Middle frontal gyrus (tissue), 1 donor: ENCODE data around the gene PCNX2.
"Not testable (repeated sequence)": the region's sequence is repeated elsewhere in the genome, so short reads cannot be mapped to it uniquely, and the experiment has no call there.

Experiments used
- DNase-seq: peaks from one replicate; pipeline ENCODE4 v3.0.0-alpha.2; 2015; ENCODE audit warnings: low spot score; ENCODE audit errors: extremely low spot score

PCNX2 gene

DNA sequence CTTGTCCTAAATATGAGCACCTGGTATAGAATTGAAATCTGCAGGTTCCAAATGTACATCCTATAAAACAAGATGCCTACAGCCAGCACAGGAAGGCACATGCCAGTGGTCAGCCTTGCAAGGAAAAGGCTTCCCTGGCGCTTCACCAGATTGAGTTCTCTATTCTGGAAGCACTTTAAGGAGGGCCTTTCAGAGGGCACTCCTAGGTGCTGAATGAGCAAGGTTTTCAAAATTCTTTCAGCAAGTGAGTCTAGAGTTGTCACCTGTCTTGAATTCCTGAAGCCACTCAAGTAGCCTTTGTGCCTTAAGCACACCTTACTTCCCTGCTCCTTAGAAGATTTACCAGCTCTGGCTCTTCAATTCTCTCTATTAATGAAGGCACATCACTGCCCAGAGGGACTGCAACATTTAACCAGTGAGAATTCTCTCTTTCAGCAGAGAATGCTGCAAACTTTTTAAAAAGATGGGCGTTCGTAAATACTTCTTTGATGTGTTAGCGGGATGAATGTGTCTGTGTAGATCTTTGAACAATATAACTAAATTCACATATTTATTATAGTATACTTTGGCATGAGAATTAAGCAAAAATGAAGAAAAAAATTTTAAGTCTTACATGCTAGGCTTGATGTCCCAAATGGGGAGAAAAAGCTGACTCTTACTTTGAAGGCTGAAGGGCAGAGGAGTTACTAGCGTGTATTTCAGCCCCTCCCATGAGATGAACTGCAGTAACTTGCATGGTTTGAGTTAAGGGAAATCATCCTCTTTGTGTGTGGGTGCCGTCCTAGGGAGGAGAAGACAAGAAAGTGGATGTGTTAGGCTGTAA is 183.1 kb downstream of the PCNX2 start:
- DNase-seq: no peak

DNA sequence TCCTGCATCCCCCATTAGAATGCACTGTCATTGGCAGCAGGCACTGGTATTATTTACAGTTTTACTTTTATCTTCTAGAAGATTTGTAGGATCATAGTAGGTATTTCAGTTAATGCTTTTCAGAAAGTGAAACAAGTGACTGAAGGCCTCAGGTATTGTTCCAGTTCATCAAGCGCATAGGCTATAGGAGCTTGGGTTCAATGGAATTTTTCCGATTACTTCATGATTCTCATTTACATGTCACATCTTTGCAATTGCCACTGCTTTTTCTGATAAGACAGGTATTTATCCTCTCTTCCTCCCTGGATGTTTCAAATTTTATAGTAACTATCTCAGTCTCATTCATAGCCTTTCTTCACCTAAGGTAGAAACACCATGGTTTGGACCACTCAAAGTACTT is 183.8 kb downstream of the PCNX2 start:
- DNase-seq: no peak

DNA sequence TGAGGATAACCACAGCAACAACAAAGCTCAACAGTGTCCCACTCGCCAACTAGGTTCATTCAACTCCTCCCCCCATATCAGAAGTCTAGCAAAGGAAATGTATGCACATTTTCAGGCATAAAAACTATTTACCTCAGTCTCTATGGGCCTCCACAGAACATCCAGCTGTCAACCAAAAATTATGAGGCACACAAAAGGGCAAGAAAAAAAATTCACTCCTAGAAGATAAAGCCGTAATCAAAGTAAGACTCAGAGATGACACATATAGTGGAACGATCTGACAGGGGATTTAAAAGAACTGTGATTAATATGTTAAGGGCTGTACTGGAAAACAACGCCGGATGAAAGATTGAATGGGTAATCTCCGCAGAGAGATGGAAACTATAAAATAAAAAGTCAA is 186.4 kb downstream of the PCNX2 start:
- no peak for DNase-seq

DNA sequence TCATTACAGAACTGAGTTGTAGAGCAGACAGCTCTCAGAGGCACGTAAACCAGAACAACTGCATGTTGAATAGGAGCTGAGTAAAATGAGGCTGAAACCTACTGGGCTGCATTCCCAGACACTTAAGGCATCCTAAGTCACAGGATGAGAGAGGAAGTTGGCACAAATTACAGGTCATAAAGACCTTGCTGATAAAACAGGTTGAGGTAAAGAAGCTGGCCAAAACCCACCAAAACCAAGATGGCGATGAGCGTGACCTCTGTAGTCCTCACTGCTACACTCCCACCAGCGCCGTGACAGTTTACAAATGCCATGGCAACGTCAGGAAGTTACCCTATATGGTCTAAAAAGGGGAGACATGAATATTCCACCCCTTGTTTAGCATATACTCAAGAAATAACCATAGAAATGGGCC is 187.8 kb downstream of the PCNX2 start:
- not testable (repeated sequence) for DNase-seq

DNA sequence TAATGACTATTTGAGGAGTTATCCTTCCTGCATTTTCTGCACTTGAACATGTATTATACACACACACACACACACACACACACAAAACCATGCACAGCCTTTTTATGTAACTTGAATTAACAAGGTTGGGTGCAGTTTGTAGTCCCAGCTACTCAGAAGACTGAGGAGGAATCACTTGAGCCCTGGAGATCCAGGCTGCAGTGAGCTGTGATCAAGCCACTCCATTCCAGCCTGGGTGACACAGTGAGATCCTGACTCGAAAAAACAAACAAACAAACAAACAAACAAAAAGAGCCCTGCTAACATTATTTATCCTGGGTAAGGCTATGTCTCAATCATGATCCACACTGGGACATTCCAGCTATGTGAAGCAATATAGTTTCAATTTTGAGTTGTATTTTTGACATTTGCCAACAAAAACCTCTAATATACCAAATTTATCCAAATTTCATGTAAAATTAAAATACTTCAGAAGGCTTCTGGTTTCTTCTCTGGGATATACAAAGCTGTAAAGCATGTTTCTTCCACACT is 188.3 kb downstream of the PCNX2 start:
- DNase-seq: no peak

DNA sequence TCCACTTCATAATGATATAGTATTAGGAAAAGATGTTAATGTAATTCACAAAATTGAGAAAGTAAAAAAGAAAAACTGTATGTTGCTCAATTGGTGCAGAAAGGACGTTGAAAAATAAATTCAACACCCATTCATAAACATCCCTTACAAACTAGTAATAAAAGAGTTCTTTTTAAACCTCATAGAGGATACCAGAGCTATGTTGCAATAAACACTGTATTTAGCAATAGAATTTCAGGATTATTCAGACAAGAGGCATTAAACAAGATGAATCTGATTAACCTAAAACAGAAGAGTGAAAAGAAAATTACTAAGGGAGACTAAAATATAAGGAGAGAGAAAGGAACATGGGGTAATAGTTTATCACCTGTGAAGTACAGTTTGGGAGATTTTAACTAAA is 190.3 kb downstream of the PCNX2 start:
- no peak for DNase-seq

DNA sequence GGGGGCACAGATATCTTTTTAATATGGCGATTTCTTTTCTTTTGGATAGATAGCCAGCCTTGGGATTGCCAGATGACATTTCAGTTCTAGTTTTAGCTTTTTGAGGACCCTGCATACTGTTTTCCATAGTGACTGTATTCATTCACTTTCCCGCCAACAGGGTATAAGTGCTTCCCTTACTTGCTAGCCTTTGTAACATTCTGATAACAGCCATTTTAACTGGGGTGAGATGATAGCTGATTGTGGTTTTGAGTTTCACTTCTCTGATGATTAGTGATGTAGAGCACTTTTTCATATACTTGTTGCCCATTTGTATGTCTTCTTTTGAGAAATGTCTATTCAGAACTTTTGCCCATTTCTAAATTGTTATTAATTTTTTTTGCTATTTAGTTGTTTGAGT is 193.2 kb downstream of the PCNX2 start:
- DNase-seq: no peak

DNA sequence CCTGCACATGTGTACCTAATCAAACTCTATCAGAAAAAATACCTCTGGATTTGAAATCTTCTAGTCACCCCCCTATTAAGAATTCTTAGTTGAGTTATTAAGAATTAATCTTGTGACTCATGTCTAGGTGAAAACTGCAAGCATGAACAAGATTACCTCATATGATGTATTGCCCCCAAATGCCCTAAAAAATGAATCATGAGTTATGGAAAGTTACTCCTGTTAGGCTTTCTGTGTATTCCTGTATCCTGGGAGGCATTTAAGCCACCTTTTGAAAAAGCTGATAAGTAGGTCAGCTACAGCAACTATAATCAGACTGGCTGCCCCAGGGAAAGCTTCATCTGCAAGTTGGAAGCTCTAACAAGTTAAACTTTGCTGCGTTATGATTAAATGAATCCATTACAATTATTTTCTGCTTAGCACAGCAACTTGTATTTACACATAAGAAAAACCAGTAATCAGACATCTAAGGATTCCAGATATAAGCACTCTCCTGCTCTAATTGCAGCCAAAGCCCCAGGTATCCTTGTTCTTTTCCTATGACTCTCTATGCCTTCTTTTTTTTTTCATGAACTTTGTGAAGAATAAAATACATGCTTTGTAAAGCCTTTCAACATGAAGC is 197.5 kb downstream of the PCNX2 start:
- no peak for DNase-seq

DNA sequence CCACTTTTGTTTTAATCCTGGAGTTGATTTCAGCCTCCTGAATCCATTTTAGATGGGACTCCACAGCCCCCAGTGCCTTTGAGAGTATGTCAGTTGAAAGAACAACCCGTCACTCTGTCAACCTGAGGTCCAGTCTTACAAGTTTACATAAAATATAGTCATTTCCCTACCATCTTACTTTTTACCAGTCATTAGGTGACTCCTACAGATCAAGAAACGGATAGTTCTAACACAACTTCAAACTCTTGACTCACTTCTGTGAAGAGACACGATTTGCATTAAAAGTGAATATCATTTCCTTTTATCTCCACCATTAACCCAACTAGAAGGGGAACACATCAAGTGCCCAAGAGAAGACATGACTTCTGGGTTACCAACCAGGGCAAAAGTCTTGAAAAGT is 198.0 kb downstream of the PCNX2 start:
- no peak for DNase-seq

DNA sequence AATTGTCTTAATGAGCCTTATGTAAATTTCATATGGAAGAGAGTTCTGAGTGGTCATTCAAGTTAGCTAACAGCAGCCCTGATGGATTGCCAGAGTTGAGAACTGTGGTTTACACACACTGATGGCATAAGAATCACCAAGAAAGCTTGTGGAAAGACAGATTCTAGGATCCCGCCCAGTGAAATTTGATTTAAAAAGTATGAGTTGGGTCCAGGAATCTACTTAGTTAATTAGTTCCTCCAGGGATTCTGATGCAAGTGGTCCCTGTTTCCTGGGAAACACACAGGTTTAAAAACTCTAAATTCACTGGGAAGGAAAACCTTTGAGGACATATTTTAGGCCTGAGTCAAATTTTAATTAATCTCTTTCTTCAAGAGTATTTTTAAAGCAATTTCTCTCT is 200.8 kb downstream of the PCNX2 start:
- no peak for DNase-seq

DNA sequence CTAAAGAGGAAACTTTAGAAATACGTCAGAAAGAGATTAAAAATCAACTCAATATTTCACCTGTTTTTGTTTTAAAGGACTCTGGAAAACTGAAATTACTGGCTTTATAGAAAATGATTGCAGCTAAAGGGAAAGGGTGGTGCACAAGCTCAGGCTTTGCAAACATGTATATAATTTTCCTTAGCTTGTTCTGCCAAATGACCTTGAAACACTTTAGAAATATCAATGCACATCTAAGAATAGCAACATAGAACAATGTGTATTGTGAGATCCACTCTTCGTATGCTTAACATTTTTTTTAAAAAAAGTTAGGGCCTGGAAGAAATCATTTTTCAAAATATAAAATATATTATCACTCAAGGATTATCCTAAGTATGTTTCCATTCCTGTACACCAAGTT is 201.3 kb downstream of the PCNX2 start:
- no peak for DNase-seq

DNA sequence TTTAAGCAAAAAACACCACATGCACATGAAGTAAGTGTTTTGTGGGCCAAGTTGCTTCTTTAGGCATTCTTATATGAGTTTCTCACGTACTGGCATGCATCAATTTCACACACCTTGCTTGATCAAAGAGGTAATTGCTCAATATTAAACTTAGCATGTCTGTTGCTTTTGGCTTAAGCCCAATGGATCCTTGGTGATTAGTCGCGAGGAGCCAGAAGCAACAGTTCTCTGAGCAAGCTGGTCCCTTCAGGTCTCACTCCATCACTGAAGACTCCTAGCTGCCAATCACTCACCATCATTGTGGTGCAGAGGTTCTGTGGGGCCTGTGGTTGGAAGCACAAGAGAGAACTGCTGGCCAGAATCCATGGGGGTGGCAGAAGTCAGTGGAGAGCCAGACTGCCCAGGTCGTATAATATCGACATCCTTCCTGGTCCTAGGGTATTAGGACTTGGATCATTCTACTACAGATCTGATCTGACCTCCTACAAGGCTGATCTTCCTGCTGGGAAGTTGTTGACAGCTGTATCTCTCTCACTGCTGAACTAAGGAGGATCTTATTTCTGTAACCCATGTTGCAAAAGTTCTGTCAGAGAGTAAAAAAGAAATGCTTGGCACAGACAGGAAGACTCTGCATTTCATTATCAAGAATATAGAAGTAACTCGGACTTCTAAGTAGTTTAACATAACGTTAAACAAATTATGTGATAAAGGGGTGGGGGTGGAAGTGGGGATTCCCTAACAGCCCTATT is 204.6 kb downstream of the PCNX2 start:
- no peak for DNase-seq

DNA sequence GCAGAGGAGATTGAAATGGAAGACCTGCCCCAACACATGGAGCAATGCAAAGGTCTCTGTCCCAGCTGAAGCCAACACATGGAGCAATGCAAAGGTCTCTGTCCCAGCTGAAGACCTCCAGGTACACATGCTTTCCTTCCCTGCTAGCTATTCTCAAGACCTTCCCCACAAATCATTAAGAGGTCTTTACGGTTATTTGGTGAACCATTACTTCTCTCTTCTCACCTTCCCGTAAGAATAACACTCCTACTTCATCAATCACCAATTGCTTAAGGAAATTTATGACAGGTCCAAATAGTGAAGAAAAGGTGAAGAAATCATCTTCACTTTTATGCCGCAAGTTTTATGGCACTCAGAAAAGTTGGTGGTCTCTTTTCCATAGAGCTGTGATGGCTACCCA is 206.3 kb downstream of the PCNX2 start:
- no peak for DNase-seq

DNA sequence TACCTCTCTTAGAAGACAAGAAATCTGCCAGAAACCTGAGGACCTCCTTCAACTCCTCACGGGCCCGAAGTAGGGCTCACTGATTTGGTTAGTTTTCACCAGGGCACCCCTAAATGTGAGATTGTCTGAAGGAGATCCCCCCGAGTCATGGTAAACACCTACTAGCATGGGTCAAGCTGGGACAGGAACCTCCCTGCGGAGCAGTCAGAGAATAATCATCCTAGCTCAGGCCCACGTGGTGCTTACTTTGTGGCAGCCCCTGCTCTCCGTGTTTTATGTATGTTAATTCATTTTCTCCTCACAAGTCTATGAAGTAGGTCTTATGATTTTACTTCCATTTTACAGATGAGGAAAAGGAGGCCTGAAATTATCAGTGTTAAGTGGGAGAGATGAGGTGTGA is 206.9 kb downstream of the PCNX2 start:
- DNase-seq: no peak

DNA sequence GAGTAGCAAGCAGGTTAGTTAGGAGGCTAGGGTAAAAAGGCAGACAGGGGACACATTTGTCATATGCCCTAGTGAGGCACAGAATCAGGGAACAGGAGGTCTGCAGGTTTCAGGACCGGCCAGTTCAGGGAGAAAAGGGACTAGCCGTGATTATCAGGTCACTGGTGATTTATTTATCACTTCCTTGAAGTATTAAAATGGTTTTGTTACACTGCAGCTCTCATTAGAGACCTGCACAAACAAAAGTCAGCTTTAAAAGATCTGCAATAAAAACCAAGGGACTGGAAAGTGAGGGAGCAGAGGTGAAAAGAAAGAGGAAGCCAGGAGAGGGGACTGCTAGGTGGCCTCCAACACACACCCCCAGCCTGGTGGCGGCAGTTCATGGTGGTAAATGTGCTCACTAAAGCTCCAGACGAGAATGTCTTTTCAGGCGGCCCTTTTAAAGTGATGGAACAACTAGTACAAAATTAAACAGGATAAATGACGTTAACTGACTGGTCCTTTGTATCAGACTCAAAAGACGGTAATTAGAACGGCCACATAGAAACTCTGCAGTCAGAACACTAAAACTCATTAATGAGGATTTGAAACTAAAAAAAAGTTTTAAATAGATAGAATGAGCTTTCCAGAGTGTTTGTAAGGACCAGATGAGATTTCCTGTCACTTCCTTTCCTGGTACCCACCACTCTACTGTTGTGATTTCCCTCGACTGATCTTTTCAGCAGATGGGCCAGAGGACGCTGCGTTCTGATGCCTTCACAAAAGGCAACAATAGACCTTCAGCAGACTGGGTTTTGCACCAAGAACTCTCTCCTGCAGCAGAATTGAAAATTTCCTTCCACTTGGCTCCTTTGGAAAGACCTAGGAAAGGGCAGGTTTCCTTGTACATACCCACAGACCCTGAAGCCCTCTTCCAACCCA is 208.3 kb downstream of the PCNX2 start:
- no peak for DNase-seq

DNA sequence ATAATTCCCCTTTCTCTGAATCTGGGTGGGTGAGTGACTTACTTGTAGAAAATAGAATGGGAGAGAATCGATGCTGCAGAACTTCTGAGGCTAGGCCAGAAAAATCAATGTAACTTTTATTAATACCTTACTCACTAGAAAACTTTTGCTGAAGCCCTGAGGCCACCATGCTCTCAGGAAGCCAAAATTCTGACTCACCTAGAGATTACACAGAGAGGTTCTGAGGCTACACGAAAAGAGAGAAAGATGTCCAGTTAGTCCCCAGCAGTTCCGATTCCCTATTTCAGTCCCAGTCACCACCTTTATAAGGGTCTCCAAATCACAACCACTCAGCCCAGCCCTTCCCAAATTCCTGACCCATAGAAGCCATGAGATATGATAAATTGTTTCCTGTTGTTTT is 210.0 kb downstream of the PCNX2 start:
- no peak for DNase-seq

DNA sequence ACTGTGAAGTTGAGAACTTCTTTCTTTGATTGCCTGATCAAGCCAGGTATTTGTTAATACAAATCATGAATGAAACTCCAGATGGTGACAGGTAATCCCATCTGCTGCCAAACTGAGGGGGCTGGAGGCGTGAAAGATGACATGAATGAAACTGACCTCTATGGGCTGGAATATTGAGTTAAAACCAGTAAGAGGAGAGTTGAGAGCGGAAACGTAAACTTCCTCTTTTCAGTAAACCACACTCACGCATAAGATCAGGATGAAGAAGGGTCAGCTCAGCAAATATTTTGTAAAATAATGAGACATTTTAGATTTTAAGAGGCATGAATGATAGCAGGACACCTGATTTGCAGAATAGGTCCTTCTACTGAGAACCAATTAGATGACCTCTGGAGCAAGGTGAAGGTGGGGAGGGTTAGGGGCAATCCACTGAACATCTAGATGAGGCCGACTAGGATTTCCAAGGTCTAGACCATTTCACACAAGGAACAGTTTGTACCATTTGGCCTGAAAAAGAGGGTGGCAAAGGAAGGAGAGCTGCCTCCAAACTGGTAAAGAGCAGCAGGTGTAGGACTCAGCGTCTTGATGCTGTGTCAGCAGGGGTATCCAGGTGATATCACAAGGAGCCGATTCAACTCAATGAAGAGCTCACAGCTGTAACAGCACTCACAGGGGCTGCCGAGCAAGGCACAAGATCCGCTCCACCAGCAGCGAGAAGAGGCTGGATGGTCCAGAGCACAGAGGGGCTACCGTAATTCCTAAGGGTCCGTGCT is 212.6 kb downstream of the PCNX2 start:
- DNase-seq: no peak

DNA sequence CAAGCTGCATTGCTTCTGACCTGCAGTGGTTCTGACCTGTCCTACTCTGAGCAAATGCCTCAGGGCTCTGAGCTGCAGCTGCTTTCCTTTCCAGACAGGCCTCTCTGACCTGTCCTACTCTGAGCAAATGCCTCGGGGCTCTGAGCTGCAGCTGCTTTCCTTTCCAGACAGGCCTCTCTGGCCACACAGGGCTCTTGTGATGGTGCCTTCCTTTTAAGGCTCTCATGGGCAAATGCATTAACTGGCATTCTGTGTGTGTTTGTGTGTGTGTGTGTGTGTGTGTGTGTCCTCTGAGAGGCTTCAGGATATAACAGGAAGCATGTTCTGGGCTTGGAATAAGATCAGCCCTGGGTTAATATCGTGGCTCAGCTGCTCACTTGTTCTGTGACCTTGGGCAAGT is 213.8 kb downstream of the PCNX2 start:
- DNase-seq: no peak

DNA sequence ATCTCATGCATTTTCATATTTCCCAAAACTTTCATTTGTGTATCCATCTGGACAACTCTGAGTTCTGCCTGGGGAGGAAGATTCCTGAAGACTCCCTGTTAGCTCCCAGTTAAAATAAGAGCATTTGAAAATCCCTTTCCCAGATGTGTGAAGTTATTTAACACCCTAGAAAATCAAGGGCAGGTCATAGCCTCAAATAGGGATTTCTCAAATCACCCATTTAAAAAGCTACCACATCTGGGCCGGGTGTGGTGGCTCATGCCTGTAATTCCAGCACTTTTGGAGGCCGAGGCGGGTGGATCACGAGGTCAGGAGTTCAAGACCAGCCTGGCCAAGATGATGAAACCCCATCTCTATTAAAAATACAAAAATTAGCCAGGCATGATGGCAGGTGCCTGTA is 214.7 kb downstream of the PCNX2 start:
- DNase-seq: not testable (repeated sequence)

DNA sequence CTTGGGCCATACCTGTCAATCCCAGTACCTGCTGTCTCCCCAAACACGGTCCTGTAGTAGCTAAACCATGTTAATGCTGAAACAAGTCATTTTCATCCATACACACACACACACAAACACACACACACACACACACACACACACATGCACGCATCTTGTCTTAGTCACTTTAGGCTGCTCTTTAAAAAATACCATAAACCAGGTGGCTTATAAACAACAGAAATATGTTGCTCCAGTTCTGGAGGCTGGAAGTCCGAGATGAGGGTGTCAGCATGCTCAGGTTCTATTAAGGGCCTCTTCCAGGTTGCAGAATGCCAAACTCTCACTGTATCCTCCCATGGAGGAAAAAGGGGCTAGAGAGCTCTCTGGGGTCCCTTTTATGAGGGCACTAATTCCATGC is 215.2 kb downstream of the PCNX2 start:
- no peak for DNase-seq
